ENCODE data around the gene GSK3B.

- no peak for TF ChIP-seq CTCF (IDR thresholded peaks at IDR 0.05)
- no peak for TF ChIP-seq EZH2 (IDR thresholded peaks at IDR 0.05; ENCODE audit: borderline replicate concordance, insufficient read depth, low read depth, low read length, poor library complexity, severe bottlenecking)
Observed at GRCh38 chr3:120031561-120031960, 62.7 kb downstream of the GSK3B start.

Data from B cell (primary cell).